GM12878 (cell line): ENCODE measurements around the gene APEX1.

ENCODE experiments used
- ATF2 ChIP-seq: IDR thresholded peaks from 2 replicates; pipeline ENCODE4 v1.6.1; 2012; ENCODE audit warnings: low read length, inconsistent platforms
- CTCF ChIP-seq, 3 experiments: IDR thresholded peaks in 2 of 3; conservative IDR thresholded peaks in 1 of 3; 2 replicates each; pipeline ENCODE4 v1.5.1; 2011; ENCODE audit warnings: low read depth in 3 of 3, low read length in 3 of 3, mild to moderate bottlenecking in 3 of 3, control low read depth in 2 of 3, moderate library complexity in 2 of 3, inconsistent platforms in 1 of 3, mixed read lengths in 1 of 3; ENCODE audit not compliant: control insufficient read depth in 2 of 3, insufficient read depth in 1 of 3; ENCODE audit errors: extremely low read depth in 1 of 3
- PKNOX1 ChIP-seq: fragments of 450-650 bp; IDR thresholded peaks from 2 replicates; pipeline ENCODE4 v1.6.1; 2016; ENCODE audit warnings: mild to moderate bottlenecking
- POLR2AphosphoS2 ChIP-seq: IDR thresholded peaks from 2 replicates; pipeline ENCODE4 v1.6.1; 2011; ENCODE audit warnings: low read depth, mild to moderate bottlenecking, low read length, improper control_type of control experiment, moderate library complexity
- TCF12 ChIP-seq: IDR thresholded peaks from 2 replicates; pipeline ENCODE4 v1.6.1; 2011; ENCODE audit warnings: low read depth, mild to moderate bottlenecking, low read length
- ZBTB4 ChIP-seq: fragments of 450-650 bp; formaldehyde crosslinking; IDR thresholded peaks from 2 replicates; pipeline ENCODE4 v1.4.0; 2022; ENCODE audit warnings: mild to moderate bottlenecking, moderate library complexity
- ZSCAN29 ChIP-seq: fragments of 450-650 bp; IDR thresholded peaks from 2 replicates; pipeline ENCODE4 v1.6.1; 2017; ENCODE audit warnings: mild to moderate bottlenecking, moderate library complexity

- TF ChIP-seq ZSCAN29 (no peak), PKNOX1 (no peak), CTCF (IDR thresholded peaks at IDR 0.05 in 2 of 3, conservative IDR thresholded peaks at IDR 0.05 in 1 of 3; ENCODE audit: control insufficient read depth in 2 of 3, extremely low read depth in 1 of 3, insufficient read depth in 1 of 3, low read depth in 3 of 3, low read length in 3 of 3) (no peak), TCF12 (no peak), ATF2 (no peak), POLR2AphosphoS2 (no peak), ZBTB4 (CRISPR knock-in tag) (no peak)
These were observed 48.9 kb downstream of the APEX1 start for GRCh38 chr14:20503898-20504297.
